SK-N-SH (cell line): ENCODE measurements around the gene KRTAP10-5.

ENCODE experiments used
- CTCF ChIP-seq: fragments of 200-600 bp; sonication (generic); IDR thresholded peaks from 2 replicates; pipeline ENCODE4 v1.6.1; 2017; ENCODE audit warnings: antibody characterized with exemption, mild to moderate bottlenecking, moderate library complexity
- EP300 ChIP-seq, 2 experiments: IDR thresholded peaks; 2 replicates each; pipeline versions ENCODE4 v1.4.0 to v1.6.1; 2012; ENCODE audit warnings: borderline replicate concordance in 1 of 2, low read depth in 1 of 2, low read length in 1 of 2
- RFX5 ChIP-seq: IDR thresholded peaks from 2 replicates; pipeline ENCODE4 v1.6.1; 2012; ENCODE audit warnings: mild to moderate bottlenecking, improper control_type of control experiment, low read length
- SIN3A ChIP-seq: IDR thresholded peaks from 2 replicates; pipeline ENCODE4 v1.6.1; 2012; ENCODE audit warnings: low read depth, mild to moderate bottlenecking, low read length, moderate library complexity, borderline replicate concordance
- YY1 ChIP-seq: IDR thresholded peaks from 2 replicates; pipeline ENCODE4 v1.4.0; 2012; ENCODE audit warnings: low read depth, mild to moderate bottlenecking
- TF ChIP-seq, protein P1 (sequence below): IDR thresholded peaks from 2 replicates; pipeline ENCODE4 v1.6.1; 2012; ENCODE audit warnings: mild to moderate bottlenecking, low read depth, low read length, moderate library complexity

- TF ChIP-seq SIN3A: no peak
- TF ChIP-seq CTCF: no peak
- no peak for TF ChIP-seq YY1
- TF ChIP-seq, protein P1, sequence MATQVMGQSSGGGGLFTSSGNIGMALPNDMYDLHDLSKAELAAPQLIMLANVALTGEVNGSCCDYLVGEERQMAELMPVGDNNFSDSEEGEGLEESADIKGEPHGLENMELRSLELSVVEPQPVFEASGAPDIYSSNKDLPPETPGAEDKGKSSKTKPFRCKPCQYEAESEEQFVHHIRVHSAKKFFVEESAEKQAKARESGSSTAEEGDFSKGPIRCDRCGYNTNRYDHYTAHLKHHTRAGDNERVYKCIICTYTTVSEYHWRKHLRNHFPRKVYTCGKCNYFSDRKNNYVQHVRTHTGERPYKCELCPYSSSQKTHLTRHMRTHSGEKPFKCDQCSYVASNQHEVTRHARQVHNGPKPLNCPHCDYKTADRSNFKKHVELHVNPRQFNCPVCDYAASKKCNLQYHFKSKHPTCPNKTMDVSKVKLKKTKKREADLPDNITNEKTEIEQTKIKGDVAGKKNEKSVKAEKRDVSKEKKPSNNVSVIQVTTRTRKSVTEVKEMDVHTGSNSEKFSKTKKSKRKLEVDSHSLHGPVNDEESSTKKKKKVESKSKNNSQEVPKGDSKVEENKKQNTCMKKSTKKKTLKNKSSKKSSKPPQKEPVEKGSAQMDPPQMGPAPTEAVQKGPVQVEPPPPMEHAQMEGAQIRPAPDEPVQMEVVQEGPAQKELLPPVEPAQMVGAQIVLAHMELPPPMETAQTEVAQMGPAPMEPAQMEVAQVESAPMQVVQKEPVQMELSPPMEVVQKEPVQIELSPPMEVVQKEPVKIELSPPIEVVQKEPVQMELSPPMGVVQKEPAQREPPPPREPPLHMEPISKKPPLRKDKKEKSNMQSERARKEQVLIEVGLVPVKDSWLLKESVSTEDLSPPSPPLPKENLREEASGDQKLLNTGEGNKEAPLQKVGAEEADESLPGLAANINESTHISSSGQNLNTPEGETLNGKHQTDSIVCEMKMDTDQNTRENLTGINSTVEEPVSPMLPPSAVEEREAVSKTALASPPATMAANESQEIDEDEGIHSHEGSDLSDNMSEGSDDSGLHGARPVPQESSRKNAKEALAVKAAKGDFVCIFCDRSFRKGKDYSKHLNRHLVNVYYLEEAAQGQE: no peak
- TF ChIP-seq RFX5: no peak
- no peak for TF ChIP-seq EP300 (IDR thresholded peaks at IDR 0.05; ENCODE audit: borderline replicate concordance in 1 of 2, low read depth in 1 of 2, low read length in 1 of 2)
Observed at GRCh38 chr21:44613386-44614155, 33.2 kb upstream of the KRTAP10-5 start.
